Osteoblast (primary cell): ENCODE measurements around the gene TINAGL1. TPM values are rescaled to one million over a fixed set of nuclear protein-coding genes. Genes with fewer than 3 reads are reported as not detected.

Experiments
- DNase-seq: peaks from one replicate; pipeline ENCODE4 v3.0.0; 2011; ENCODE audit warnings: low spot score, mixed read lengths; ENCODE audit not compliant: insufficient read length; ENCODE audit errors: missing footprints
- H2AFZ ChIP-seq: 2 replicates; pipeline ENCODE4 v1.6.0; 2011; ENCODE audit warnings: mild to moderate bottlenecking, low read length
- H3K27ac ChIP-seq: 2 replicates; pipeline ENCODE4 v1.5.1; 2011; ENCODE audit warnings: mild to moderate bottlenecking, low read depth, low read length, moderate library complexity
- H3K27me3 ChIP-seq: 2 replicates; pipeline ENCODE4 v1.6.0; 2012; ENCODE audit warnings: mild to moderate bottlenecking, control low read depth, inconsistent platforms, low read length, moderate library complexity; ENCODE audit not compliant: insufficient read depth
- H3K36me3 ChIP-seq: 2 replicates; pipeline ENCODE4 v1.5.1; 2011; ENCODE audit warnings: mild to moderate bottlenecking, low read length, control low read depth, moderate library complexity; ENCODE audit not compliant: insufficient read depth
- H3K4me1 ChIP-seq: 2 replicates; pipeline ENCODE4 v1.5.1; 2011; ENCODE audit warnings: mild to moderate bottlenecking, low read length, control low read depth, moderate library complexity; ENCODE audit not compliant: insufficient read depth
- H3K4me2 ChIP-seq: 2 replicates; pipeline ENCODE4 v1.6.0; 2011; ENCODE audit warnings: mild to moderate bottlenecking, low read length; ENCODE audit not compliant: insufficient read depth
- H3K4me3 ChIP-seq: fragments of 200-600 bp; sonication (generic); 3 replicates; pipeline ENCODE4 v1.5.1; 2012; ENCODE audit warnings: mild to moderate bottlenecking, low read length, inconsistent platforms; ENCODE audit not compliant: insufficient read depth
- H3K79me2 ChIP-seq: 2 replicates; pipeline ENCODE4 v1.6.0; 2012; ENCODE audit warnings: mild to moderate bottlenecking, low read length, control low read depth, inconsistent platforms; ENCODE audit not compliant: insufficient read depth
- H3K9me3 ChIP-seq: 2 replicates; pipeline ENCODE4 v1.5.1; 2011; ENCODE audit warnings: low read depth, low read length, control low read depth
- H4K20me1 ChIP-seq: 2 replicates; pipeline ENCODE4 v1.6.0; 2012; ENCODE audit warnings: mild to moderate bottlenecking, low read length, control low read depth; ENCODE audit not compliant: insufficient read depth
- total RNA-seq: library from RNA; depleted of rRNA; stranded (reverse); fragments of >200 nt; gene quantifications from 2 replicates; pipeline ENCODE4 v1.2.3, GENCODE V29; 2012
- TF ChIP-seq, protein P1 (sequence below): IDR thresholded peaks from 2 replicates; pipeline ENCODE4 v1.5.1; 2011; ENCODE audit warnings: mild to moderate bottlenecking, low read depth, low read length, moderate library complexity; ENCODE audit errors: extremely low read depth

TINAGL1 gene
- total RNA-seq, 1 donor = 50.3 TPM

DNA sequence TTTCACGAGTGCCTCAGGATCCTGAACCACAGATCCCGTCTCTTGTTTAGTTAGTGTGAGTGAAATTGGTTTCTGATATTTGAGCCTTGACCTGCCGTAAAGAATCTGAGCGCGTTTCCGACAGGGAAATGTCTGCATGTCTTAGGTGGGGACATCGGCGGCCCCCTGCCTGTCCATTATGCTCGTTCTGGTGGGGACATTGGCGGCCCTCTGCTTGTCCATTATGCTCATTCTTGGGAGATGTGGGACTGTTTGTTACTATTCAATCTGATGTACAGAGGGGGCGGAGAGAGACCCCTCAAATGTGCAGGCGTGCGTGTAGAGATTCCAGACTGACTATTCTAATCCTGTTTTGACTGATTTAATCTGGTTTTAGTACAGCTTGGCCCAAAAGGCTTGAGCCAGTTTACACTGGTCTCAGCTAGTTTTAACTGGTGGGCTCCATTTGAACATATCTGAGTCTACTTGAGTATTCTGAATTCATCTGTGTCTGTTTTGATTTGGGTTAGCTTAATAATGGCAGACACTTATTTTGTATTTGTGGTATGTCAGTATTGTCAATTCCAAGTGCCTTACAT, 6.6 kb upstream of the TINAGL1 start:
- H3K27me3 ChIP-seq = no peaks in the 10 kb centered on the region
- no peaks in the 10 kb centered on the region for H3K36me3 ChIP-seq
- no peak overlapping the region for H2AFZ ChIP-seq
- no peaks in the 10 kb centered on the region for H3K9me3 ChIP-seq
- no peaks in the 10 kb centered on the region for H3K79me2 ChIP-seq
- peaks cover 44% of the 10 kb centered on the region for H3K4me1 ChIP-seq
- TF ChIP-seq, protein P1, sequence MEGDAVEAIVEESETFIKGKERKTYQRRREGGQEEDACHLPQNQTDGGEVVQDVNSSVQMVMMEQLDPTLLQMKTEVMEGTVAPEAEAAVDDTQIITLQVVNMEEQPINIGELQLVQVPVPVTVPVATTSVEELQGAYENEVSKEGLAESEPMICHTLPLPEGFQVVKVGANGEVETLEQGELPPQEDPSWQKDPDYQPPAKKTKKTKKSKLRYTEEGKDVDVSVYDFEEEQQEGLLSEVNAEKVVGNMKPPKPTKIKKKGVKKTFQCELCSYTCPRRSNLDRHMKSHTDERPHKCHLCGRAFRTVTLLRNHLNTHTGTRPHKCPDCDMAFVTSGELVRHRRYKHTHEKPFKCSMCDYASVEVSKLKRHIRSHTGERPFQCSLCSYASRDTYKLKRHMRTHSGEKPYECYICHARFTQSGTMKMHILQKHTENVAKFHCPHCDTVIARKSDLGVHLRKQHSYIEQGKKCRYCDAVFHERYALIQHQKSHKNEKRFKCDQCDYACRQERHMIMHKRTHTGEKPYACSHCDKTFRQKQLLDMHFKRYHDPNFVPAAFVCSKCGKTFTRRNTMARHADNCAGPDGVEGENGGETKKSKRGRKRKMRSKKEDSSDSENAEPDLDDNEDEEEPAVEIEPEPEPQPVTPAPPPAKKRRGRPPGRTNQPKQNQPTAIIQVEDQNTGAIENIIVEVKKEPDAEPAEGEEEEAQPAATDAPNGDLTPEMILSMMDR = no peak
- H4K20me1 ChIP-seq = no peaks in the 10 kb centered on the region
- no peak overlapping the region for H3K4me3 ChIP-seq
- no peak for DNase-seq
- no peak overlapping the region for H3K4me2 ChIP-seq
- H3K27ac ChIP-seq = no peak overlapping the region

GRCh38 chr1:31570228-31570627, 6.1 kb upstream of the TINAGL1 start:
- Histone ChIP-seq H4K20me1 (no peaks in the 10 kb centered on the region), H3K4me3 (no peak overlapping the region), H3K79me2 (no peaks in the 10 kb centered on the region), H3K36me3 (no peaks in the 10 kb centered on the region), H3K27ac (no peak overlapping the region), H3K9me3 (no peaks in the 10 kb centered on the region), H3K4me2 (no peak overlapping the region), H2AFZ (no peak overlapping the region), H3K27me3 (no peaks in the 10 kb centered on the region), H3K4me1 (peaks cover 46% of the 10 kb centered on the region)
- DNase-seq = no peak
- TF ChIP-seq, protein P1 = no peak

DNA sequence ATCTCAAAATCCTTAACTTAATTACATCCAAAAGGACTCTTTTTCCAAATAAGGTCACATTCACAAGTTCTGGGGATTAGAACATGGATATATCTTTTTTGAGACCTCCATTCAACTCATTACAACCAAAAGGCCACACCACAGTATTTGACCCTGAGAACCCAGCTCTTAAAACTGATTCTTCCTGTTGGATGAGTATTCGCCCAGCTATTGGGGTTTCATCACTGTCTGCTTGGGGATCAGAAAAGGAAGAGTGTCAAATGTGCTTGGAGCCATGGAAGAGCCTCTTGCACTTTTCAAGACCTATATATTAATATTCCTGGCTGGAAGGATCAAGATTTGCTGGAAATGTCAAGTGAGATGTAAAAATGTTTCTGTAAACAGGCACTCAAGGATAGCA, 5.4 kb upstream of the TINAGL1 start:
- no peaks in the 10 kb centered on the region for H3K36me3 ChIP-seq
- no peak overlapping the region for H3K27ac ChIP-seq
- no peak overlapping the region for H3K4me2 ChIP-seq
- no peaks in the 10 kb centered on the region for H3K79me2 ChIP-seq
- H3K9me3 ChIP-seq = no peaks in the 10 kb centered on the region
- no peaks in the 10 kb centered on the region for H3K27me3 ChIP-seq
- no peaks in the 10 kb centered on the region for H4K20me1 ChIP-seq
- H2AFZ ChIP-seq = no peak overlapping the region
- TF ChIP-seq, protein P1 = no peak
- DNase-seq = no peak
- peaks cover 53% of the 10 kb centered on the region for H3K4me1 ChIP-seq
- no peak overlapping the region for H3K4me3 ChIP-seq

DNA sequence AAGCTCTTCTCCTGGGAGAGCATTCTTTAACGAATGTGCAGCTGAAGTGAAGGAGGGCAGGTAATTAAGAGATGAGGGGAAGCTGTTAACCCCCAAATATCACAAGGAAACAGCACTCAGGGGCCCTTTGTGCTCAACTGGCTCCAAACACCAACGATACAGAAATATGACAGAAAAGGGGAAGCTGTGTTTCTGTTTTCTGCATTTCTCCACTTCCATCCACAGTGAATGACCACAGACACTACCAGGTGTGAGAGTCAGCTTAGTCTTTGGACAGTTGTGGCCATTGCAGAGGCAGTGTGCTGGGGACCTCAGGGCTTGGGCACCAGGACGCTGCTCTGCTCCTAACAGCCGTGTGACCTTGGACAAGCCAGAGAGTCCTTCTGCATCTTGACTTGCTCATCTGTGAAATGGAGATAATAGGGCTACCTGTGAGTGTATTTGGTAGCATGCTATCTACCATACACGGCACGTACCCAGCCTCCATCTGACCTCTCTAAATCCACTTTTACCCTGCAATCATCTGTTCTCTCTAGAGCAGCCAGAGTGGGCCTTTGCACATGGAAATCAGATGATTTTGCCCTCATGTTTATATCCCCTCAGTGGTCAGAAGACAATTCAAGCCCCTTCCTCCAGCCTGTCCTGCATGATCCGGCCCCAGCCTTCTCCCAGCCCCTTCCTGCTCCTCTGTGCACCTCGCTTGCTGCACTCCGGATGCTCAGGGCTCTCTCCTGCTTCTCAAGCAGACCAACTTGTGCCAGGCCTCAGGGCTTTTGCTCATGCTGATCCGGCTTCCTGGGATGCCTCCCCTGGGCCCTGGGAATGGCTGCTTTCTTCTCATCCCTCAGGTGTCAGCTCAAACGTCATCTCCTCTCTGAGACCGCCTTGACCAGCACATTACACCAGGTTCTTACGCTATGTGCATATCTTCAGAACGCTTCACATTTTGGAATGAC, 4.7 kb upstream of the TINAGL1 start:
- peak; percentile 38 for DNase-seq
- no peaks in the 10 kb centered on the region for H3K79me2 ChIP-seq
- H4K20me1 ChIP-seq = no peaks in the 10 kb centered on the region
- H3K4me3 ChIP-seq = no peak overlapping the region
- H2AFZ ChIP-seq = no peak overlapping the region
- H3K27ac ChIP-seq = no peak overlapping the region
- TF ChIP-seq, protein P1 = no peak
- H3K4me1 ChIP-seq = peaks cover 59% of the 10 kb centered on the region
- no peaks in the 10 kb centered on the region for H3K36me3 ChIP-seq
- no peaks in the 10 kb centered on the region for H3K27me3 ChIP-seq
- no peaks in the 10 kb centered on the region for H3K9me3 ChIP-seq
- H3K4me2 ChIP-seq = no peak overlapping the region
